T-helper 9 cell (primary cell): Measurements from ENCODE around the gene PVALEF.

Experiments
- DNase-seq: peaks from one replicate; pipeline ENCODE4 v3.0.0-alpha.2; 2020
- total RNA-seq, 2 donors: gene quantifications; one replicate each; lab custom pipeline; 2026; lab: John Stamatoyannopoulos, UW

PVALEF gene
- 0 to 0.07 reads per million in 2 donors for total RNA-seq

DNA sequence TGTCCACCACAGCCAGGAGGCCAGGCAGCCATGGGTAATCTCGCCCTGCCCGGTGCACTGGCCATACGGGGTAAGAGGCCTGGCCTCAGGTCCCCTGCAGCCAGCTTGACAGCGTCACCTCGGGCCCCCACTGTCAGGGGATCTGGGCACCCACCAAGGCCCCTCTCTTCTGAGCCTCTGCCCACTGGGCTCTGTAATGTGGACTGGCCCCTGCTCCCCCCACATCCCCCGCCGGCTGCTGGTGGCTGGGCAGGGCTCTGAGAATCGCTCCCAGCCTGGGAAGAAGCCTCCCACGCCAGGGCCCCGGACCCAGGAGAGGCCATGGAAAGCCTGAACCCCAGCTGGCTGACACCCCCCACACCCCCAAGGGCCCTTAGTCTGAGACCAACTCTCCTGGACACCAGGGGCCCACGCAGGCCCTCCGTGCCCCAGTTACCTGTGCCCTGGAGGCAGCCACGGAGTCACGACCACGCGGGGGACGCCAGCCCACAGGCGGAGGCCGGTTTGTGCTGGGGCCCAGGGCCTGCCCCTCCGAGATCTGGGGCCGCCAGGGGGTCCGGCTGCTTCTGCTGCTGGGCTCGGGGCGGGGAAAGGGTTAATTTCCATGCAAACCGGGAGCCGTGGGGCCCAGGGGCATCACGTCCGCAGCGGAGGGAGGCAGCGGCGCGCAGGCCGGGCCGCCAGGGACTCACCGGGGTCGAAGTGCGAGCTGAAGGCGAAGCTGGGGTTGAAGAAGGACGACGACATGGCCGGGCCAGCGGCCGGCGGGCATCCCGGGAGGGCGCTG is at the start of gene PVALEF:
TSS of gene PVALEF (plus strand) at position 262 of the 787 bp plus-strand sequence. CDS start 15,720 bp downstream, outside the sequence.
- no peak for DNase-seq

DNA sequence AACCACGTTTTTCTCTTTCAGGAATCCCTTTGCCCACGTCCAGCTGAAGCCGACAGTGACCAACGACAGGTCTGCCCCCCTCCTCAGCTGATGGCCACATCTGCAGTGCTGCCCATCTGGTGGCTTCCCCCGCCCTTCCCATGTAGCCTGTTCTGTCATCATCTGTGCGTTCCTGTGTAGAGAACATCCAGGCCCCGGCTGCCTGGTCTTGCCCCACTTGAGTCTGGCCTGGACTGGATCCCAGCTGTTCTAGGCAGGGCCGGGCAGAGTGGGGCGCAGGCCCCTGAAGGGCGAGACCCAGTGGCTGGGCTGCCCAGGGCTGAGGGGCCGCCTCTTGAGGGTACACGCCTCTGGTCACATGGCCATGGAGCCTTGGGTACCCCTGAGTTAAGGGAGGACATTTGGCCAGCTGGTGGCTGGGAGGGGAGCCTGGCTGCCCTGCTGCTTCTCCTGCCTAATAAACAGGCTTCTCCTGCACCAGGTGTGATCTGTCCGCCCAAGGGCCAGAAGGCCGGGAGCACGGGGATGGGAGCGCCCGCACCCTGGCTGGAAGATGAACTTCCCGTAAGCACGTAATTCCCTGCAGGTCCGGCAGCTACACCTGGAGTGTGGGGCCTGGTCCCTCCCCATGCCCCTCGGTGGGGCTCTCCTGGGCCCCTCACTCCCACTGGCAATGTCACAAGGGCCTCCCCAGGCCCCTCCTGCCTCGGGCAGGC is 49.4 kb upstream of the PVALEF start:
- no peak for DNase-seq

GRCh38 chr17:81116704-81117103 is 48.6 kb upstream of the PVALEF start:
- DNase-seq = no peak

- no peak for DNase-seq
Observed at GRCh38 chr17:81117672-81118198, 47.6 kb upstream of the PVALEF start.

- no peak for DNase-seq
Observed at GRCh38 chr17:81118308-81119221, 46.7 kb upstream of the PVALEF start.

GRCh38 chr17:81119223-81120148 is 45.8 kb upstream of the PVALEF start:
- DNase-seq = peak; percentile 80

GRCh38 chr17:81120149-81120484 is 45.2 kb upstream of the PVALEF start:
- DNase-seq = no peak

DNA sequence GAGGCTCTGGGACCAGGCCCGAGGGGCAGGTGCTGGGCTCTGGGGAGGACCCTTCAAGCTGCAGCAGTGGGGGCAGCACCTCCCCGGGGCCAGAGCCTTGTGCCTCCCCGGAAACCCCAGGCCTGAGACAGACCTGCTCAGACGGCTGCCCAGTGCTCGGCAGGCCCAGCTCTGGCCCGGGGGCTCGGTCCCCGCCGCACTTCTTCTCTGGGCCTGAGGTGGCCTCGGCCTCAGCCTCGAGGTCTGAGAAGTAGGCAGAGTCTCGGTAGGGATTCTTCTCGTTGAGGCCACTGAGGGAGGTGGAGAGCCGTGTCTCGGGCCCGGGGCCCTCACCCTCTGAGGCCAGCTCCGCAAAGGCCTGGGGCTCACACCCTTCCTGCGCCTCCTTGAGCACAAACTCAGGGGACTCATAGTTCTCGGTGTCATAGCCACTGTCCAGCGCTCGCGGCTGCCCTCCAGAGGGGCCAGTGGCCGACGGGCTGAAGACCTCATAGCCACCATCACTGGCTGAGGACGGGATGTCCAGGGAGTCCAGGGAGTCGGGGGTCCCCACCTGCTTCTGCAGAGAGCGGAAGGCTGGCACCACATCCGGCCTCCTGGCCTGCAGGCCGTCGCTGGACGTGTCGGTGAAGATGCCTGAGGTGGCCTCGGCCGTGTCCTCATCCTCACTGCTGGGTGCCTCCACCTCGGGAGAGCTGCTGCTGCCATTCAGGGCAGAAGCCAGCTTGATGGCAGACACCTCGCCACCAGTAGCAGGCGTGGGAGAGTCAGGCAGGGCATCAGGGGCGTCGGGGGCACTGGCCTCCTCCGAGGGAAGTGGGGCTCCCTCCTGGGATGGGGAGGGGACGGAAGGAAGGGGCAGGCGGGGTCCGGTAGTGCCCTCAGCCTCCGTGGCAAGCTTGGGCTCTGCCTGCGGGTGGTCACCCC is 44.3 kb upstream of the PVALEF start:
- no peak for DNase-seq

DNA sequence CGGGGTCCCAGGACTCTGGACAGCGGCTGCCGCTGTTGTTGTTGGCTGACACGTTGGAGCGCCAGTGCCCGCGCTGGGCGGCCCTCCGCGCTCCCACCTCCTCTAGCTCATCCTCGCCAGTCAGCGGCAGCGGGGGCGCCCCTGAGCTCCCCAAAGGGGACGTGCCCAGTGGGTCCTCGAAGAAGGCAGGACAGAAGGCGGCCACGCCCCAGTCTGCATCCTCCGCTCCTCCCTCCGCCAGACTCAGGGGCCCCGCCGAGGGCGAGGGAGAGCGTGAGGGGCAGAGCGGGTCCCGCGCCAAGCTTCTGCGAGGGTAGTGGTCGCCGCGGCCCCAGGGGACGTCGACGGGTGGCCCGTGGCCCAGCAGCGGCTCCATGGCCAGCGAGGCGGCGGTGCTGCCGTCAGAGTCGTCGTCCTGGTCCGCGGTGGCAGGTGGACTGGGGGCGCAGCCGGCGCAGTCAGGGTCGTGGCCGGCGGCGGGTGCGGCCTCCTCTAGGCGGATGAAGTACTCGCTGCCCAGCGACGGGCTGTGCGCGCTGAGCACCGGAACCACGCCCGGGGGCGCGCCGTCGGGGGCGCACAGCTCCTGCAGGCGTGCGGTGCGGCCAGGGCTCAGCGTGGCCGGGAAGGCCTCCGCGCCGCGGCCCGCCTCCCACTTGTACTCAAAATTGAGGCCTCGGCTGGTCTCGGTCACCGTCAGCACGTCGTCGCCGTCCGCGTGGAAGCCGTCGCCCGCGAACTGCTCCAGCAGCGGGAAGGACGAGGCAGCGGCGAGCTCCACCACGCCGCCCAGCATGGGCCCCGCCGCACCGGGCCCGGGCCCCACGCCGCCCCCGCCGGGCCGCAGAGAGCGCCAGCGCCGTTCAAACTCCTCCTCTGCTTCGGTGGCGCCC is 43.2 kb upstream of the PVALEF start:
- DNase-seq = no peak

DNA sequence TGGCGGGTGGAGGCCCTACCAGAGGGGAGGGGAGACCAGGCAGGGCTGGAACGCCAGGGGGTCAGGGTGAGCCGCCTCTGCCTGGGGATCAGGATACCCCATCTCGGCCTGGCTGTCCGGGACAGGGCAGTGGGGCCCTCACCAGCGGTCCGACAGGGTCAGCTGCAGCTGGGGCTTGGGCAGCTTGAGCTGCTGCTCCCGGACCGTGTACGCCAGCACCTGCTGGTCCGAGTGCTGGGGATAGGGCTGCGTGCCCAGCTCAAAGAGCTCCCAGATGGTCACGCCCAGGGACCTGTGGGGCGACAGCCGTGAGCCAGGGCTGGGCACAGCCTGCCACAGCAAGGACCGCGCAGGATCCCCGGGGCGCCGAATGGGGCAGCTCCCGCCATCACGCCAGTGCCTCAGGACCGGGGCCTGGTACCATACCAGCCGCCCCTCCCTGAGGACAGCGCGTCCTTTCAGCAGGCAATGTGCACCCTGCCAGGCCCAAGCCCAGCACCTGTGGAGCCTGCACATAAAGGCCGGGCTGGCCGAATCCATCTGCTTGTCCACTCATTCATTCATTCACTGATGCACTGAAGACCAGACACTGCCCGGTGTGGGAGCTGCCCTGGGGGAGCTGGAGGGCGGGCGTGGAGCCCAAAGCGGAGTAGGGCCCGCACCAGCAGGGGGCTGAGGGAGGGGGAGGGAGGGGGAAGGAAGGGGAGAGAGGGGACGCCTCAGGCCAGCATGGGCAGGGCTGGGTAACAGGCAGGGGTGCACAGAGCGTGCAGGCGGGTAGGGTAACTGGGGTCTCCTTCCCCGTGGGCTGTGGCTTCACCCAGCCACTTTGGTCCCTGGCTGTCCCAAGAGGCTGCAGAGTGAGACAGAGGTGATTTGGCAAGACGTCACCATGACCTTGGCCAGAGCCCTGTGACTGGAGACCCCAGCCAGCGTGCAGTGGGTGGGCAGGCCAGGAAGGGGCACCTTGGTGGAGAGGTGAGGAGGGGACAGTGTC is 42.0 kb upstream of the PVALEF start:
- DNase-seq = no peak

GRCh38 chr17:81124377-81124776 is 40.9 kb upstream of the PVALEF start:
- DNase-seq = no peak

DNA sequence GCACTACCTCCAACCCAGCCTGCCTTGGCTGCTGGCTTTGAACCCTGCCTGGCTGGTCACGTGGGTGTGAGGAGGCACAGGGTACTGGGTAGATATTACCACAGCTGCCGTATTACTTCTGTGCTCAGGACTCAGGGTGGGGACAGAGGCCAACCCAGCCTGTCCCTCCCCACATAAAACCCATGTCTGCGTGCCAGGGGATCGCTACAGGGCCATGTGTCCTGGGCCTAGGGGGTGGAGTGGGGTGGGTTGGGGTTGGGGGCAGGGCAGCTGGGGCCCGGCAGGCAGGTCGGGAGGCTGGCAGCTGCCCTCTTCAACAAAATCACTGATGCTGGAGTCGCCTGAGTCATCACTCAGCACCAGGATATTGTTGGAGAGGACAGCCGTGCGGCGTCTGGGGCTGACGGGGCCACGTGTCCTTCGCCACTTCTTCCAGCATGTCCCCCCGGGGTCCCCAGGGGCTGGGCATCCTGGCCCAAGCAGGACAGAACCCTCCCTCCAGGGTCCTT is 39.7 kb upstream of the PVALEF start:
- no peak for DNase-seq

GRCh38 chr17:81126281-81127132 is 38.8 kb upstream of the PVALEF start:
- no peak for DNase-seq

DNA sequence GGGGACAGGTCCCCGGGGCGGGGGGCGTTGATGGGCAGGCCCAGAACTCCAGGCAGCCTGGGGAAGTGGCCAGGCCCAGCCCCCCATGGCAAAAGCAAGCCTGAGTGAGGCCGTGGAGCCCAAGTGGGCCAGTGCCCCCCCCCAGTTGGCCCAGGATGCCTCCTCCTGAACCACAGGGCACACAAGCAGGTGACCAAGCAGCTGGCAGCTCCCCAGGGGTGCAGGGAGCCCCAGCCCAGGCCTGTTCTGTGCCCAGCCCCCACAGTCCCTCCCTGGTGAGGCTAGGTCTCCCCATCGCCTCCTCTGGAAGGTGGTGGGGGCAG is 38.2 kb upstream of the PVALEF start:
- DNase-seq = no peak

DNA sequence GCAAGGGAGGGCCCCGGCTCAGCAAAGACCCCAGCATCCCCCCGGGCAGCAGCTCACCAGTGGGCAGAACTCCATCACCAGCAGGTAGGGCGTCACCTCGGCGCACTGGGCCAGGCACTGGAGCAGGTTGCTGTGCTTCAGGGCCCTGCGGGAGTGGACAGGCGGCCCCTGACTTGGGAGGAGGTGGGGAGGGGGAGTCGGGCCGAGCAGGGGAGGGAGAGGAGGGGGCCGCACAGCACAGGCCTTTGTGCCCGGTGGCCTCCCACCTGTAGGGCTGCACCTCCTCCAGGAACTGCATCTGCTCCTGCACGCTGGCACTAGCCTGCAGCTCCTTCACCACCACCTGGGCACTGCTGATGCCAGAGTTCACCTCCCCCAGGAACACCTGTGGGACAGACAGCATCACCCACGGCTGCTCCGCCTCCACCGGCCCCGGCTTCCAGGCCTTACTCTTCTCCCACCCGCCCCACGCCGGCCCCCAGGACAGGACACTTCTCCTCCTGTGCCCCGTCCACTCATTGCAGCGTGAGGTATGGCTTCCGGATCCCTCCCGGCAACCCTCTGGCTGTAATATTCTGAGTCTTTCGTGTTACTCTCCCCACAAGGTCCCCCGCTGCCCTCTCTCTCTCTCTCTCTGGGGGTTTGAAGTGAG is 37.7 kb upstream of the PVALEF start:
- no peak for DNase-seq

DNA sequence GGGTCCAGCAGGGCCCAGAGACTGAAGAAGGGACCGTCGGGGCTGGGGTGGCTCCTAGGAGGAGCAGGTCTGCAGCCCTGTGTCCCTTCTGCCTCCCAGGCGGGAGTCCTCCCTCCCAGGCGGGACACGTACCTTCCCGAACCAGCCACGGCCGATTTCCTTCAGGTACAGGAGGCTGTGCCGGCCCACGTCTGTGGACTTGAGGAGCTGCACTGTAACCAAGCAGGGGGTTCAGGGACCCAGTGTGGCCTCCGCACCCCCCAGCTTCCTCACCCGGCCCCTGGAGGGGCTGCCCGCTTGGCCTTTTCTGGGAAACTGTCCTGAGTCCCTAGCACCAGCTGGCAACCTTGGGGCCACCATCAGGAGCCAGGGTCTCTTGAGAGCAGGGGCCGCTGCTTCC is 37.0 kb upstream of the PVALEF start:
- DNase-seq = no peak

DNA sequence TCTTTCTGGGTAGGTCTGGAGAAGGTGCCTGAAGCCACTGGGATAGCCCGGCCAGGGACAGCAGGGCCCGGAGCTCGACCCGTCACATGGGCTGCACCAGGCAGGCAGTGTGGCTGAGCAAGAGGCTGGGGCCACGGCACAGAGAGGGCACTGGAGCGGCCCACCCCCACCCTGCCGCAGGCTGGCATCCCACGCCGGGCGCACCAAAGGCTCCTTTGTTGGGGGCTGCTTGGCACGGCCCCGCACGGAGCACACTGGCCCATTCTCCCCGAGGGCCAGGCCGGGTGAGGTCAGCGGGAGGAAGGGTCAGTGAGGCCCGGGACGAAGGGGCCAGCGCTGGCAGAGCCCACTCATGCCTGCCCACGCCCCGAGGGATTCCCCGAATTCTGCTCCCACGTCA is 36.5 kb upstream of the PVALEF start:
- no peak for DNase-seq
